Activated naive CD8-positive, alpha-beta T cell treated with anti-CD3 and anti-CD28 coated beads for 36 hours (primary cell): ENCODE measurements around the gene SNX5. TPM values are rescaled to one million over a fixed set of nuclear protein-coding genes. Genes with fewer than 3 reads are reported as not detected.

ENCODE experiments used
- DNase-seq: peaks from one replicate; pipeline ENCODE4 v3.0.0; 2021
- H3K27ac Mint-ChIP-seq: one replicate; pipeline ENCODE4 v1.8.0; 2022; ENCODE audit warnings: mild to moderate bottlenecking, moderate library complexity, mixed read lengths
- H3K27me3 Mint-ChIP-seq: one replicate; pipeline ENCODE4 v1.8.0; 2022; ENCODE audit warnings: mild to moderate bottlenecking, mixed read lengths
- H3K36me3 Mint-ChIP-seq: one replicate; pipeline ENCODE4 v1.8.0; 2021; ENCODE audit warnings: mild to moderate bottlenecking, mixed read lengths
- H3K4me1 Mint-ChIP-seq: one replicate; pipeline ENCODE4 v1.8.0; 2021; ENCODE audit warnings: mixed read lengths
- H3K4me3 Mint-ChIP-seq: one replicate; pipeline ENCODE4 v1.8.0; 2022; ENCODE audit warnings: mild to moderate bottlenecking, moderate library complexity, mixed read lengths
- H3K9me3 Mint-ChIP-seq: one replicate; pipeline ENCODE4 v1.8.0; 2022; ENCODE audit warnings: mixed read lengths
- total RNA-seq, 2 experiments: library from RNA; stranded (reverse); gene quantifications; one replicate each; pipeline ENCODE4 v1.2.3, GENCODE V29; 2021

Gene SNX5
- total RNA-seq, 2 experiments from 2014 or later, result 198 to 235 TPM

DNA sequence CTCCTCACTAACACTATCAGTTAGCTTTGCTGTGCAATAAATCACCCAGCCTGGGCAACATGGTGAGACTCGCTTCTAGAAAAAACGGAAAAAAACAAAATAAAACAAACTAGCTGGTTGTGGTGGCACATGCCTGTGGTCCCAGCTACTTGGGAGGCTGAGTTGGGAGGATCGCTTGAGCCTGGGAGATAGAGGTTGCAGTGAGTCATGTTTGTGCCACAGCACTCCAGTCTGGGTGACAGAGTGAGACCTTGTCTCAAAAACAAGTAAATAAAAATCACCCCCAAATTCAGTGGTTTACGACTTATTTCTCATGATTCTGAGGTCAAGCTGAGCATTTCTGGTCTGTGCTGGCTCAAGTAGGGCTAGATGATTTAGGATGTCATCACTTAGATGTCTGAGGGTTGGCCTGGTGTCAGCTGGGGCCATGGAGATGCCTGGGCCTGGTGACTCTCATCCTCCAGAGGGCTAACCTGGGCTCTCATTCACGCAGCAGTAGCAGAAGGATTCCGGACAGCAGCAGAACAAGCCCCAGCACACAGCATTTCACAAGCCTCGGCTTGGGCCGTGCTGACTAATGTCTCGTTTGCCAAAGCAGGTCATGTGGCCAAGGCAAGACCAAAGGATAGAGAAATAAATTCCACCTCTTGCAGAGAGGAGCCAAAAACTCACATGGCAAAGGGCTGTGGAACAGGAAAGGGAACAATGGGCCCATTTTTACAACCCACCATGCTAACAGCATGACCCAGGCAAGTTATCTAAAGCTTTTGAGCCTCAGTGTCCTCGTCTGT, 32.7 kb upstream of the SNX5 start:
- Mint-ChIP-seq H3K27me3 (peaks cover 17% of the 10 kb centered on the region), H3K9me3 (no peaks in the 10 kb centered on the region), H3K4me3 (no peak overlapping the region), H3K36me3 (no peaks in the 10 kb centered on the region), H3K4me1 (peaks cover 1% of the 10 kb centered on the region), H3K27ac (no peak overlapping the region)
- DNase-seq, result no peak

DNA sequence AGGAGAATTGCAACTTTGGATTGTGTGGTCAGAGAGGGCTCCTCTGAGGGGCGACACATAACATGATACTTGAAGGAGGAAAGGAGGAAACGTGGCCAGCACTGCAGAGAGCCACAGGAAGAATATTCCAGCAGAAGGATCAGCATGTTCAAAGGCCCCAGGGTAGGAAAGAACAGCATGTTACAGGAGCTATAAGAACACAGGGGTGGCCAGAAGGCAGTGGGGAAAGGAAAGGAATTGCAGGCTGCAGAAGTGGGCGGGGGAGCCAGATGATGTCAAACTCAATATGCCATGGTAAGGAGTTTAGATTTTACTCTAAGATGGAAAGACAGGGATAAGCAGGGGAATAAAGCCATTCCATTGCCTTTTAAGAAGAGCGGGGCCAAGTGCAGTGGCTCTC, 31.0 kb upstream of the SNX5 start:
- H3K36me3 Mint-ChIP-seq, result no peaks in the 10 kb centered on the region
- H3K4me1 Mint-ChIP-seq, result peaks cover 8% of the 10 kb centered on the region
- no peak overlapping the region for H3K4me3 Mint-ChIP-seq
- H3K27me3 Mint-ChIP-seq, result peaks cover 31% of the 10 kb centered on the region
- H3K9me3 Mint-ChIP-seq, result no peaks in the 10 kb centered on the region
- H3K27ac Mint-ChIP-seq, result no peak overlapping the region
- no peak for DNase-seq

DNA sequence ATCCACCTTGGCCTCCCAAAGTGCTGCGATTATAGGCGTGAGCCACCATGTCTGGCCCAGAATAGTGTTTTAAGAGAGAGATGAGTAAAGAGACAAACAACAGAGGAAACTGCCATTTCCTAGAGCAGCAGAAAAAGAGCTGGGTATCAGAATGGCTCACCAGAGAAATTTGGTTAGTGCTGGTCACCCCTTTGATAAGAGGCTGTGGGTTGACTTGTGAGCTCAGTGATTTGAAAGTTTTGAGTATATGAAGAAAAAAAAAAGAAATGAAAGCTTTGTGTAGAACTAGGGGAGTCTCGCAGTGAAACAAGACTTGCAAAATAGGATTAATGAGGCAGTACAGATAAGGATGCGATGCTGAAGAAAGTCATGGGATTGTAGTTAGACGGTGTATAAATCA, 29.9 kb upstream of the SNX5 start:
- no peaks in the 10 kb centered on the region for H3K9me3 Mint-ChIP-seq
- peaks cover 10% of the 10 kb centered on the region for H3K4me1 Mint-ChIP-seq
- no peak for DNase-seq
- no peak overlapping the region for H3K27ac Mint-ChIP-seq
- peaks cover 42% of the 10 kb centered on the region for H3K27me3 Mint-ChIP-seq
- no peaks in the 10 kb centered on the region for H3K36me3 Mint-ChIP-seq
- H3K4me3 Mint-ChIP-seq, result no peak overlapping the region

DNA sequence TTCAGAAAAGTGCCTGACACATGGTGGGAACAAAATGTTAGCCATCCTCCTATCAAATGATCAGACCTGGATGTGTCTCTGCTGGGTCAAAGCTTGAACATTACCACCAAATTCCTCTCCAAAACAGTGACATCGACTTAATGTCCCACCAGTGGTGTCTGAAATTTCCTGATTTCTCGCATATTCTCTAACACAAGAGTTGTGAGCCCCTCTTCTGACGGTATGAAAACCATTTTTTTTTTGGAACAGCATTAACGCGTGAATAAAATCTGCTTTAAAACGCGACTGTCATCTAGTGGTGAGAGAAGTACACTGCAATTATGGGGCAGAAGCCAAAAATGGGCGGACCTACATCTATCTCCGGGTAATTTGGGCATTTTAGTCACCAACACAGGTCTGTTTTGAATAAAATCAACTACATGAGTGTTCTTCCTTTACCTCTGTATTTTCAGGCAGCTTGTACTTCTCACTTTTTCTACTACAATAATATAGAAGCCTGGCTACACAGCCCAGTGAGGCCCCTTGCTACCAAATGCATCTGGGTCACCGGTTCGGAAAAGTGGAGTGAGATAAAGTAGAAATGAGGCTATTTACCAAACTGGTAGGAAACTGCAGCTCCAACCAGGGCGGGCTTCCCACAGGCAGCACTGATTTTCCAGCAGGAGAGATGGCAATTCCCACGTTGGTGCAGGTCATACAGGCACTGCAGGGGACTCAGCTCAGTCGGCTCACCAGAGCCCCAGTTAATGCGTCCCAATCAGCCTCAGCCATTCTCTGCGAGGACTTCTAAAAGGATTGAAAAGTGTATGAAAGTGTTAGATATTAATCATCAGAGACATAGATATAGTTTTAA, 27.6 kb upstream of the SNX5 start:
- H3K36me3 Mint-ChIP-seq, result peaks cover 2% of the 10 kb centered on the region
- DNase-seq, result peak; percentile 23
- H3K4me3 Mint-ChIP-seq, result no peak overlapping the region
- H3K9me3 Mint-ChIP-seq, result no peaks in the 10 kb centered on the region
- H3K27me3 Mint-ChIP-seq, result peaks cover 46% of the 10 kb centered on the region
- H3K4me1 Mint-ChIP-seq, result peaks cover 26% of the 10 kb centered on the region
- H3K27ac Mint-ChIP-seq, result no peak overlapping the region

DNA sequence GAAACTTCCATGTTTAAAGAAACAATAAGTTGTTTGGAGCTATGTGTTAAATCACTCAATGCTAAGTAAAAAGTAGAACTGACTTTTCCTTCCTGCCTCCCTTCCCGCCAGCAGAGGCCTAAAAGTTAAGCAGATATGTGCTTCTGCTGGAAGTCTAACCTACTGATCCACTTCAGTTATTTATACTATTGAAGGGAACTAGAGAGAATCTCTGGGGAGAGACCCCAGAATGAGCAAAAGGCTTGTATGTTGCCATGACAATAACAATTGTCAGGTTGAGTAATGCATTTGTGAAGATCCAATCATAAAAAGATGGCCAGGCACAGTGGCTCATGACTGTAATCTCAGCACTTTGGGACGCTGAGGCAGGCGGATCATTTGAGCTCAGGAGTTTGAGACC, 25.0 kb upstream of the SNX5 start:
- no peak for DNase-seq
- Mint-ChIP-seq H3K36me3 (peaks cover 12% of the 10 kb centered on the region), H3K4me3 (no peak overlapping the region), H3K27ac (no peak overlapping the region), H3K27me3 (peaks cover 42% of the 10 kb centered on the region), H3K9me3 (no peaks in the 10 kb centered on the region), H3K4me1 (peaks cover 26% of the 10 kb centered on the region)

DNA sequence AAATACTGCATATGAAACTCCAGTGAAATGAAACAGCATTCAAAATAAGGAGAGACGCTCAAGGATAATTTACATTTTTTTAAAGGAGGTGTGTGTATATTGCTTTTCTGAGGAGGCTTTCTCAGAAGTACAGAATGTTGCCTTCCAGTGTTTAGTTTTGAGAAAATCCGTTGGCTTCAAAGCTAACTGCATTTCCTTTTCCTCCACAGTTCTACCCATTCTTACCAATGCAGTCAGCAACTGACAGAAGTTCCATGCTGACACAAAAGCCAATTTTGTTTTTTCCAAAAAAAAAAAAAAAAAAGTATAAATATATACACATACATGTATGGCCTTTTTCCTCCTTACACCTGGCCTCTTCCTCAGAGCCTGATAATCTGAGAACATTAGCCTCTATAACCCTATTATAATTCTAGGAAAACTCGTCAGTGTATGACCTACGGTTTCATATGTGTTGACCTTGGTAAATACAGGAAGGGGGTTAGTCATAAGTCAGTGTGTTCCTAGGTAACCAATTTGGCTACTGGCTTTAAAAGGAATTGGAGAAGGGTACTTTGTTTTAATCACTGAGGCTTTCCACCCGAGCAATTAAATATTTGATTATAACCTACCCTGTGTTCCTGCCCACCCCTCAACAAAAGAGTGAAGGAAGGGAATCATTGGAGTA, 24.4 kb upstream of the SNX5 start:
- Mint-ChIP-seq H3K27me3 (peaks cover 38% of the 10 kb centered on the region), H3K36me3 (peaks cover 17% of the 10 kb centered on the region), H3K27ac (no peak overlapping the region), H3K4me1 (peaks cover 29% of the 10 kb centered on the region), H3K9me3 (no peaks in the 10 kb centered on the region), H3K4me3 (no peak overlapping the region)
- DNase-seq, result no peak

DNA sequence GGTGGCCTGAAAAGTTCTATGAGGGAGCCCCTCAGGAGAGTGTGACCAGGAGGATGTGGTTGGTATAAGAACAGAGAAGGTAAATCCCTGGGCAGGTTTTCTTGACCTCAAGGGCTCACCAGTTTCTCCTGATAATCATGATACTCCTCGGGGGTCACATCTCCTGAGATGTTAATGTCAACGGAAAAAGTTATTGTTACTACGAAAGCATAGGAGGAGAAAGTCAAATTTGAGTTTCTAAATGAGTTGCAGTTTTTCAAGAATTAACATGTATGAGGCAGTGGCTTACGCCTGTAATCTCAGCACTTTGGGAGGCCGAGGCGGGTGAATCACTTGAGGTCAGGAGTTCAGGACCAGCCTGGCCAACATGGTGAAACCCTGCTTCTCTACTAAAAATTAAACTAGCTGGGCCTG, 23.6 kb upstream of the SNX5 start:
- peaks cover 35% of the 10 kb centered on the region for H3K4me1 Mint-ChIP-seq
- H3K36me3 Mint-ChIP-seq, result peaks cover 23% of the 10 kb centered on the region
- no peaks in the 10 kb centered on the region for H3K9me3 Mint-ChIP-seq
- DNase-seq, result peak; percentile 53
- H3K4me3 Mint-ChIP-seq, result no peak overlapping the region
- peaks cover 32% of the 10 kb centered on the region for H3K27me3 Mint-ChIP-seq
- H3K27ac Mint-ChIP-seq, result peak overlapping the region; percentile 55

DNA sequence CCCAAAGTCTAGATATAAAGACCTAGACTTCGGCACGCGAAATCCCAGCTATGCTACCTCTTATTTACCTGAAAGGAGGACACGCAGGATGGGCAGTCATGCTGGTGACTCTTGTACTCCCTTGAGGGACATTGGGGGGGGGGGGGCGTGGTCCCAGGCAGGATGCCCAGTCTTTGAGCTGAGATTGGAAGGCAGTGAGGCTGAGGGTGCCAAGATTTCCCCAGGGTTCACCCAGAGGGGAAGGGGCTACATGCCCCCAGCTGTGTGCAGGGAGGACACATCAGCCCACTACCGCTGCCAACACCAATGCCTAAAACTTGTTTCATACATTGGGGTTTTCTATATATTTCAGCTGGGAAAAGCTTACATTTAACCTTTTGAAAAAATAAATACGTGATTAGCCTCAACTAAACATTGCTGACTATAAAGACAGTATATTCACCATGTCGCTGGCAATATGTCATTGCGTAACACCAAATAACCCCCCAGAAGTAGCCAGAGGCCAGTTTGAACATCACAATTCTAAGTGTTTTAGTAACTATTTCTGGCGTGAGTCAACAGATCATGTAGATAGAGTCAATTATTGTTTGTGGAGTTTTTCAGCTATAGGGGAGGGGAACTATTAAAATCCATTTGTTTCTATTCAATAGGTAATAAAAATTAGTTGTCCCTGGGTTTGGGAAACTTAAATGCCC, 21.8 kb upstream of the SNX5 start:
- Mint-ChIP-seq H3K36me3 (peaks cover 29% of the 10 kb centered on the region), H3K4me3 (no peak overlapping the region), H3K27me3 (peaks cover 21% of the 10 kb centered on the region), H3K4me1 (peaks cover 27% of the 10 kb centered on the region), H3K9me3 (no peaks in the 10 kb centered on the region), H3K27ac (no peak overlapping the region)
- DNase-seq, result no peak

DNA sequence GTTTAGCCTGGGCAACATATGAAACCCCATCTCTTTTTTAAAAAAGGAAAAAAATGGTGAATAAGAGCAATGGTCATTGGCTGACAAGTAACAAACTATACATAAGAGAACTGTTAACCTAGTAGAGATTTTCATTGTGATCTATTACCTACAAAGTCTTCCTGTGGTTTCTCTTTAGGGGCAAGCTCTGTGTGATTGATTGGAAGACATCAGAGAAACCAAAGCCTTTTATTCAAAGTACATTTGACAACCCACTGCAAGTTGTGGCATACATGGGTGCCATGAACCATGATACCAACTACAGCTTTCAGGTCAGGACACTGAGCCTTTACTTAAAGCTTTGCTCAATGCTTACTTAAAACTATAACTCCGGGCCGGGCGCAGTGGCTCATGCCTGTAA, 19.4 kb upstream of the SNX5 start:
- DNase-seq, result no peak
- Mint-ChIP-seq H3K36me3 (peaks cover 33% of the 10 kb centered on the region), H3K27ac (no peak overlapping the region), H3K9me3 (no peaks in the 10 kb centered on the region), H3K4me1 (peaks cover 21% of the 10 kb centered on the region), H3K4me3 (no peak overlapping the region), H3K27me3 (no peaks in the 10 kb centered on the region)

DNA sequence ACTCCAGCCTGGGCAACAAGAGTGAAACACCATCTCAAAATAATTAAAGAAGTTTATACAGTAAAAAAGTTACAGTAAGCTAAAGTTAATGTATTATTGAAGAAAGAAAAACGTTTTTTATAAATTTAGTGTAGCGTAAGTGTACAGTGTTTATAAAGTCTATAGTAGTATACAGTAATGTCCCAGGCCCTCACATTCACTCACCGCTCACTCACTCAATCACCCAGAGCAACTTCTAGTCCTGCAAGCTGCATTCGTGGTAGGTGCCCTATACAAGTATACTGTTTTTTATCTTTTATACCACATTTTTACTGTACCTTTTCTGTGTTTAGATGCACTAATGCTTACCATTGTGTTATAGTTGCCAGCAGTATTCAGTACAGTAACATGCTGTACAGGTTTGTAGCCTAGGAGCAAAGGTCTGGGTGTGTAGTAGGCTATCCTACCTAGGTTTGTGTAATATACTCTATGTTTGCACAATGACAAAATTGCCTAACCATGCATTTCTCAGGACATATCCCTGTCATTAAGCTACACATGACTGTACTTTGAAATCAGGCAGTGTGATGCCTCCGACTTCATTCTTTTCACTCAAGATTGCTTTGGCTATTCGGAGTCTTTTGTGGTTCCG, 16.9 kb upstream of the SNX5 start:
- no peak for DNase-seq
- H3K9me3 Mint-ChIP-seq, result no peaks in the 10 kb centered on the region
- no peak overlapping the region for H3K27ac Mint-ChIP-seq
- no peak overlapping the region for H3K4me3 Mint-ChIP-seq
- peaks cover 35% of the 10 kb centered on the region for H3K36me3 Mint-ChIP-seq
- no peaks in the 10 kb centered on the region for H3K27me3 Mint-ChIP-seq
- peaks cover 12% of the 10 kb centered on the region for H3K4me1 Mint-ChIP-seq

DNA sequence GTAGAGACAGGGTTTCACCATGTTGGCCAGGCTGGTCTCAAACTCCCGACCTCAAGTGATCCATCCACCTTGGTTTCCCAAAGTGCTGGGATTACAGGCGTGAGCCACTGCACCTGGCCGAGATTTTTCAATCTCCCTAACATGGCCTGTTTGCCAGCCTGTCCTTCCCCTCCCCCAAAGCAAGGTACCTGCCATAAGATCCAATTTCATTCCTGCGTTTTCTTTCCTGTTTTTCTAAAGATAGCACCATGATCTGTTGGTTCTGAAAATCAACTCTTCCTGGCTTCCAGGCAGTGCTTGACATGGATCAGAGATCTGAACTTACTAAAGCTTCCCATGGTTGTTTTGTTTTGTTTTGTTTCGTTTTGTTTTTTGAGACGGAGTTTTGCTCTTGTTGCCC, 7.7 kb upstream of the SNX5 start:
- Mint-ChIP-seq H3K4me3 (no peak overlapping the region), H3K9me3 (no peaks in the 10 kb centered on the region), H3K36me3 (peaks cover 47% of the 10 kb centered on the region), H3K27me3 (no peaks in the 10 kb centered on the region), H3K4me1 (peaks cover 26% of the 10 kb centered on the region), H3K27ac (no peak overlapping the region)
- DNase-seq, result no peak

DNA sequence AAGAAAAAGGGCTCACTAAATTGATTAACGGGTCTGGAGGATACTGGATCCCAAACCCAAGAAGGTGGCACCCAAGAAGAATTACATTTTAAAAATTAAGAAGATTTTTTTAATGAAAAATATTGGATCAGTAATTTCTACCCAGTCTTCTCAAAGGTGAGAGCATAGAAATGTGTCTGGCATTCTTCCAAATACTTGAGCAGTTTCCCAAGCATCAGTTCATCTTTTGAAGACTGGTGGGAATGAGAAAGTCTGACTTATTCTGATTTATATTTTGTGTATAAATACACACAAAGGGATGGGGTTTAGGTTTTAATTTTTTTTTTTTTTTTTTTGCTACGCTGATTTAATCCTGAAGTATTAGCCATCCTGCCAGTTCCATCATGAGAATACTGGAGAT, 3.5 kb upstream of the SNX5 start:
- H3K27me3 Mint-ChIP-seq, result no peaks in the 10 kb centered on the region
- no peak overlapping the region for H3K27ac Mint-ChIP-seq
- no peak for DNase-seq
- H3K36me3 Mint-ChIP-seq, result peaks cover 57% of the 10 kb centered on the region
- peaks cover 32% of the 10 kb centered on the region for H3K4me1 Mint-ChIP-seq
- H3K4me3 Mint-ChIP-seq, result peak overlapping the region; percentile 91
- H3K9me3 Mint-ChIP-seq, result no peaks in the 10 kb centered on the region

DNA sequence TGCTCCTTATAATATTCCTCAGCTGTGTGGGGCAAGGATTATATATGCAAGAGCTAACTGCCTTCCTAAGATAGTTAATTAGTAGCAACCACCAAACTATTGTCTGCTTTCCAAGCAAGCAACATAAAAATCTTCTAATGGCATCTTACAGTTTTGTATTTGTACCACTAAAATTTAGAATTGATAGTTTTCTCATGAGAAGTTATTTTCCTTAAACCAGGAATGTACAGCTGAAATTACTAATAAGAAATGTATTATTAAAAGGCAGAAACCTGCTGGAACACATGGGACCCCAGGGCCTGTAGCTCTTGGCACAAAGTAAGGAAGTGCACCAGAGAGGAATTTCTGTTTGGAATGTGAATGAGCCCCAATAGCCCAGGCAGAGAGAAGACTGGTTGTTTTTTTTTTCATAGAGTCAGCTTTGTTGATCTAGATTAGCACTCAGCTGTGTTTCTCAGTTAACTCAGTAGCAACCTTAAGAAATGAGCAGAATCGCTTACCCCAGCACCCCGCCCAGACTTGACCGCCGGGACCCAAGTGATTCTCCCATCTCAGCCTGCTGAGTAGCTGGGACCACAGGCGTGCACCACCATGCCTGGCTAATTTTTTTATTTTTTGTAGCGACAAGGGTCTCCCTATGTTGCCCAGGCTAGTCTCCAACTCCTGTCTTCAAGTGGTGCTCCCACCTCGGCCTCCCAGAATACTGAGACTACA, 2.9 kb upstream of the SNX5 start:
- H3K4me3 Mint-ChIP-seq, result peak overlapping the region; percentile 91
- H3K4me1 Mint-ChIP-seq, result peaks cover 35% of the 10 kb centered on the region
- H3K27me3 Mint-ChIP-seq, result no peaks in the 10 kb centered on the region
- H3K9me3 Mint-ChIP-seq, result no peaks in the 10 kb centered on the region
- no peak for DNase-seq
- H3K27ac Mint-ChIP-seq, result no peak overlapping the region
- peaks cover 58% of the 10 kb centered on the region for H3K36me3 Mint-ChIP-seq

DNA sequence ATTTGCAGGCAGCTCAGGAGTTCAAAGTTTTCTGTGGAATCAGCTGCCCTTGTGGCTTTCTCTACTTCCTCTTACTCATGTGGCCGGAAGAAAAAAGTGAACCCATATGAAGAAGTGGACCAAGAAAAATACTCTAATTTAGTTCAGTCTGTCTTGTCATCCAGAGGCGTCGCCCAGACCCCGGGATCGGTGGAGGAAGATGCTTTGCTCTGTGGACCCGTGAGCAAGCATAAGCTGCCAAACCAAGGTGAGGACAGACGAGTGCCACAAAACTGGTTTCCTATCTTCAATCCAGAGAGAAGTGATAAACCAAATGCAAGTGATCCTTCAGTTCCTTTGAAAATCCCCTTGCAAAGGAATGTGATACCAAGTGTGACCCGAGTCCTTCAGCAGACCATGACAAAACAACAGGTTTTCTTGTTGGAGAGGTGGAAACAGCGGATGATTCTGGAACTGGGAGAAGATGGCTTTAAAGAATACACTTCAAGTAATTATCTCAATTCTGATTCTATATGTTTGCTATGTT, 1.4 kb upstream of the SNX5 start:
- Mint-ChIP-seq H3K9me3 (no peaks in the 10 kb centered on the region), H3K4me3 (peak overlapping the region; percentile 91), H3K27me3 (no peaks in the 10 kb centered on the region), H3K36me3 (peaks cover 65% of the 10 kb centered on the region), H3K27ac (peak overlapping the region; percentile 97), H3K4me1 (peaks cover 45% of the 10 kb centered on the region)
- DNase-seq, result peak; percentile 27
